NCI-H1105 (cell line): ENCODE results near the gene FLNB.
"Not testable (repeated sequence)": the region's sequence is repeated elsewhere in the genome, so short reads cannot be mapped to it uniquely, and the experiment has no call there.

Source experiments
- DNase-seq: peaks from one replicate; lab custom pipeline; 2025; lab: John Stamatoyannopoulos, UW

The FLNB gene

DNA sequence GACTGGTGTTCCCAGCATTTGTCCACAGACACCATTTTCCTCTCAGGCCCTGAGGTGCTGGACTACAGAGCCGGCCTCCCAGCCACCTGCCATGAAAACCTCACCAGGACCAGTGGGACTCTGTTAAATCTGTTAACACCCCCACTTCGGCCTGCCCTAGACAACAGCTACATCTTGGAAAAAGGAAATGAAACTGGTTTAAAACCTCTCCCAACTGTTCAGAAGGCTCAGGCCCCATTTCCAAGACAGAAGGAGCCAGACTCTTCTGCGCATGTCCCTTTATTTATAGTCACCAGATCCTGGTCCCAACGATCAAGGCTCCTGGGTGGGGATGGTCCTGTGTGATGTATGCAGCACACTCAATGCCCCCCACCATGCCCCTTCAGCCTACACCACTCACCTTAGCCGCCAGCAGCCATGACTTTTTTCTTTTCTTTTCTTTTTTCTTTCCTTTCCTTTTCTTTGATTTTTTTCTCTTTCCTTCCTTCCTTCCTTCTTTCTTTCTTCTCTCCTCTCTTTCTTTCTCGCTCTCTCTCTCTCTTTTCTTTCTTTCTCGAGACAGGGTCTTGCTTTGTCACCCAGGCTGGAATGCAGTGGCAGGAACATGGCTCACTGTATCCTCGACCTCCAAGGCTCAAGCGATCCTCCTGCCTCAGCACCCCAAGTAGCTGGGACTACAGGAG, 25.5 kb upstream of the FLNB start:
- no peak for DNase-seq

DNA sequence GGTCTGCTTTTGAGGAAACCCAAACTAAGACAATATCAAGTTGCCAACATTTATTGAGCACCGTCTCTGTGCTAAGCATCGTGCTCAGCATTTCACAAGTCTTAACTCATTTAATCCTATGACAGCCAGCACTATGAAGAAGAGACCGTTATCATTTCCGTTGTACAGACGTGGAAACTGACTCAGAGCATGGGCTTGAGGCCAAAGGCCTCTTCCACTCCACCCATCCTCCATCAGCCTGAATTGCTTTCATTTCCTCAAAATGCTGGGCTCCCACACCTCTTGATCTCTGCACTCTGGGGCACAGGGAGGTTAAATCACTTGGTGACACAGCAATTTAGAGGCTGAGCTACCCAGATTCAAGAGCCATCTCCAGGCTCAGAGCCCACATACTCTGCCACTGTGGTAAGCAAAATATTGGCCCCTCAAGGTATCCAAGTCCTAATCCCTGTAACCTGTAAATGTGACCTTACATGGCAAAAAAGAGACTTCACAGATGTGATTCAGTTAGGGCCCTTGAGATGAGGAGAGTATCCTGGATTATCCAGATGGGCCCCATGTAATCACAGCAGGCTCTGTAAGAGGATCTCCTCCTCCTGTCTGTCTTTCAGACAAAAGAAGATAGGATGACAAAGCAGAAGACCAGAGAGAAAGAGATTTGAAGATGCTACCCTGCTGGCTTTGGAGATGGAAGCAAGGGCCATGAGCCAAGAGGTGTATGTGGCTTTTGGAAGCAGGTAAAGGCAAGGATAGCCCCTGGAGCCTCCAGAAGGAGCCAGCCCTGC, 24.3 kb upstream of the FLNB start:
- DNase-seq = no peak

DNA sequence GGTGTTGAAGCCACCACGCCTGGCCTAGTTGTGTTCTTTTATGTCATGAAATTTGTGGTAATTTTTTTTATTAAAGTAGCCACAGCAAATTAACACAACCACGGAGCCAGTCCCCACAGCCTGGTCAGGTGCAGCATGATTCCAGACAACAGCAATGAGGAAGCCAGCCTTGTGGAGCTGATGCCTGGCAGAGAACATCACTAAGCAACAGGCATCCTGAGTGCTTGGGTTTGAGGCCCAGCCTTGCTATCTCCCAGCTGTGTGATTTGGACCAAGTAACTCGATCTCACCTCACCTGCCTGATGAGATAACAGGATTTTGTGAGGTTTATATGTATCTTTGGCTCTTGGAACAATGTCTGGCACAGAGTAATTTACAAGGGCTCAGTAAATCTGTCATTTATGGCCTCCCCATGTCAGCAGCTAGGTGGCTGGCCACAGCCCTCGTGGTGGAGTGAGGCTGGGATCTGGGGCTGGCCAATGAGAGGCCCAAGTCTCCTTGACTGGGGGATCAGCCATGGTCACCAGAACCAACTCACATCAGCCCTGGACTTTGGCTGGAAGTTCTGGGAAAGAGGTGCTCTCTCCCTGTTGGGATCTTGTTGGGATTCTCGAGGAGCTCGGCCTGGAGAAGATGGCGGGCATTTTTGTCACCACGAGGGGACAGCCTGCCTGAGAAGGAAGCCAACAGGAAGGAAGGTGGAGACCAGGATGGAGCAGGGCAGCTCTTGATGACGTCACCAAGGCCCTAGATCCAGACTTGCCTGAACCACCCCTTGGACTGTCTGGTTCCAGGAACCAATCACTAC, 22.8 kb upstream of the FLNB start:
- DNase-seq = no peak

DNA sequence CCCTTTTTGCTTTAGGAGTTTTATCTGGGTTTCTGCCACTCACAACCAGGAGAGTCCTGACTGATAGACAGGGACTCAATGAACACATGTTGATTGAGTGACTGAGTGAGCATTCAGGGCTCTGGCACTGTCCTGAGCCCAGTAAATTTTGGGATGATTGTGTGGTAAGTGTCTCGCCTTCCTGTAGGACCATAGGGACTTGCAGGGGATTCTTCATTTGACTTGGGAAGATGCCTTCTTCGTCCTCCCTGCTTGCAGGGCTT, 22.3 kb upstream of the FLNB start:
- no peak for DNase-seq

DNA sequence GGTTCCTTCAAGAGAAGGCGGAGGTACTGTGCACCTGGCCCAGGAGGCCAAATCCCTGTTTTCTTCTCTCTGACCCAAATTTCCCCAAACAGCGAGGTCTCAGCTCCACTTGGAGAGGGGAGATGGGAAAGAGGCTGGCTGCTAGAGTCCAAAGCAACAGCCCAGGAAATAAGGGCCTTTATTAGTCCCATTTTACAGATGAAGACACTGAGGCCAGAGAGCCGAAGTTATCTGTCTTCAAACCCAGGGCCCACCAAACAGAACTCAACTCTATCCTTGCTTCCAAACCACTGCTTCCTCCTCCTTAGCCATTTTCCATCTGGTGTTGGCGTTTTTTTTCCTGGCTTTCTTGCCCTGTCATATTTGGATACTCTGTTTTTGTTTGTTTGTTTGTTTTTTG, 22.0 kb upstream of the FLNB start:
- DNase-seq = no peak

DNA sequence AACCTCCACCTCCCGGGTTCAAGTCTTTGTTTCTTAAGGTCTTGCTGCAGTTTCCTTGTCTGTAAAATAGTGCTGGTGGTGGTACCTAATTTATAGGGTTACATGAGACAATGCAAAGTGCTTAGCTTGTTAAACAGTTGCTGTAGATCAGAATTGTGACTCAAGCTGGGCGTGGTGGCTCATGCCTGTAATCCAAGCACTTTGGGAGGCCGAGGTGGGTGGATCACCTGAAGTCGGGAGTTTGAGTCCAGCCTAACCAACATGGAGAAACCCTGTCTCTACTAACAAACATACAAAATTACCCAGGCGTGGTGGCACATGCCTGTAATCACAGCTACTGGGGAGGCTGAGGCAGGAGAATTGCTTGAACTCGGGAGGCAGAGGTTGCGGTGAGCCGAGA, 19.0 kb upstream of the FLNB start:
- DNase-seq = not testable (repeated sequence)

DNA sequence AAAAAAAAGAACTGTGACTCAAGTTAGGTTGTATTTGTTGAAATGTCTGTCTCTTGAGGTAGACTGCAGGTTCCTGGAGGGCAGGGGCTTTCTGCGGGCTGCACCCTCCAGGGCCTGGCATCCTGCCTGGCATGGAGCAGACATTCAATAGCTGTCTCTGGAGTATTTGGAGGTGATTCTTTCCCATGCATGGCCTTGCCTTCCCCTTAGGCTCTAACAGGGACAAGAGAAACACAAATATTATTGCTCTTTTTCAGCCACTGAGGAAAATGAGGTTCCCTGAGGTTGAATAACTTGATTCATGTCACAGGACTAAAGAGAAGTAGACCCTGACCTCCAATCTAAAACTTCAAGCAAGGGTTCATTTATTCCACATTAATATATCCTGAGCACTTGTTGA, 18.6 kb upstream of the FLNB start:
- no peak for DNase-seq

DNA sequence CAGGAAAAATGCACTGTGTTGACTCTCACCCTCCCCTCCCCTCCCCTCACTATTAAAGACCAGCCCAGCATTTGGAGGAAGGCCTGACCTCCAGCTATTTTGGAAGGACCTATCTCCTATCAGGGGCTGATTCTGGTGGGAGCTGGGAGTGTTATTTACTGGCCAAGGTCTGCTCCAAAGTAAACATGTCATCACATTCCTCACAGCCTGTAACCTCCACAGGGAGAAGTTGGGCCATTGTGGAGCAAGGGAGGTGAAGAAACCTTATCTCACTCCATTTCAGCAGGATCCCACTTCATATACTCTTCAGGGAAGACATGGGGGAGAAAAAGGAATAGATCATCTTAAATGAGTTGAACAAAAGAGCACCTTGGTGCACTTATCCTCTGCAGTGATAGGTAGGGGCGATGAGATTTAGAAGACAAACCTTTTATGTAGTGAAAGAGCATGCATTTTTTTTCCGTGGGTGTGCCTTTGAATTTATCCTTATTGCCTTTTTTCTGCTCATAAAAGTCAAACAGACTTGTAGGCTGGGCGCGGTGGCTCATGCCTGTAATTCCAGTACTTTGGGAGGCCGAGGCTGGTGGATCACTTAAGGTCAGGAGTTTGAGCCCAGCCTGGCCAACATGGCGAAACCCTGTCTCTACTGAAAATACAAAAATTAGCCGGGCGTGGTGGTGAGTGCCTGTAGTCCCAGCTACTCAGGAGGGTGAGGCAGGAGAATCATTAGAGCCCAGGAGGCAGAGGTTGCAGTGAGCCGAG, 15.6 kb upstream of the FLNB start:
- DNase-seq = no peak

DNA sequence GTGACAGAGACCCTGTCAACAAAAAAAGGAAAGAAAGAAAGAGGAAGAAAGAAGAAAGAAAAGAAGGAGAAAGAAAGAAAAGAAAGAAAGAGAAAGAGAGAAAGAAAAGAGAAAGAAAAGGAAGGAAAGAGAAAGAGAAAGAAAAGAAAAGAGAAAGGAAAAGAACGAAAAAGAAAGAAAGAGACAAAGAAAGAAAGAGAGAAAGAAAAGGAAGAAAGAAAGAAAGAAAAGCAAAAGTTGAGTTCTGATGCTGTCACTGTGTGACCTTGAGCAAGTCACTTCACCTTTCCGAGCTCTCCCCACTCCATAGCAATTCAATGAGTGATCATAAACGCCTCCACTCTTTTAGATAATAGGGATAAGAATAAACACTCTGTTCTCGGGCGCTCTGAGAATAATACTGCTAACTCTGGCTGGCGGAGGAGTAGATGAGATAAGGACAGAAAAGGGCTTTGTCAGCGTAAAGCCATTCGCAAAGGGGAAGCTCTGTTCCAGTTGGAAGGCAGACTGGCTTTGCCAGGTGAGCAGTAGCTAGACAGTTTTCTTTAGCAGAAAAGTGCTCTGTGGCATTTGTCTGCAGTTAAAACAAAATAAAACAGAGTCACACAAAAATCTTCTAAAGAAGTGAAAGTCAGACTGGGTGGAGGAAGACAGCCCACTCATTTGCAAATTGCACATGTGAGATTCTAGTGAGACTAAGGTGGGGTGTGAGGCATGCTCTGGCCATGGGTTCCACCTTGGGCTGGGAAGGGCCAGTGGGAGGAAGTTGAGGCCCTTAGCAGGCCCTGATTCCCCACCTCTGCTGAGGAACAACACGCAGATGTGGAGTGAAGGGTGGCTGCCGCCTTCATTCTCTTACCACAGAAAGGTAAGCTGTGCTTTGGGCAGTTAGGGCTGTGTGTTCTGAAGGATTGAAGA, 9.6 kb upstream of the FLNB start:
- DNase-seq = no peak

DNA sequence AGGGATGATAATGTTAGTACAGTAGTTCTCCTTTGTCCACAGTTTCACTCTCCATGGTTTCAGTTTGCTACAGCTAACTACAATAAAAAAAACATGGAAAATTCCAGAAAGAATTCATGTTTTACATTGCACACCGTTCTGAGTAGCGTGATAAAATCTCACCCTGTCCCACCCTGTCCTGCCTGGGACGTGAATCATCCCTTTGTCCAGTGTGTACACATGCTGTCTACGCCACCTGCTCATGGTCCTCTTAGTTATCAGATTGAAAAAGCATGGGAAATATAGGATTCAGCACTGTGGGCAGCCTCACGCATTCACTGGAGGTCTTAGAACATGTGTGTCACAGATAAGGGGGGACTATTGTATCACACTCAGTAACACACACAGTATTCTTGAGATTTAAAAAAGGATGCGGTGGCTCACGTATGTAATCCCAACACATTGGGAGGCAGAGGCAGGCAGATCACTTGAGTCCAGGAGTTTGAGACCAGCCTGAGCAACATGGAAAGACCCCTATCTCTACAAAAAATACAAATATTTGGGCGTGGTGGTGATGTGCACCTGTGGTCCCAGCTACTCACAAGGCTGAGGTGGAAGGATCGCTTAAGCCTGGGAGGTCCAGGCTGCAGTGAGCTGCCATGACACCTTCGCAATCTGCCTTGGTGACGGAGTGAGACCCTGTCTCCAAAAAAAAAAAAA, 8.7 kb upstream of the FLNB start:
- no peak for DNase-seq

DNA sequence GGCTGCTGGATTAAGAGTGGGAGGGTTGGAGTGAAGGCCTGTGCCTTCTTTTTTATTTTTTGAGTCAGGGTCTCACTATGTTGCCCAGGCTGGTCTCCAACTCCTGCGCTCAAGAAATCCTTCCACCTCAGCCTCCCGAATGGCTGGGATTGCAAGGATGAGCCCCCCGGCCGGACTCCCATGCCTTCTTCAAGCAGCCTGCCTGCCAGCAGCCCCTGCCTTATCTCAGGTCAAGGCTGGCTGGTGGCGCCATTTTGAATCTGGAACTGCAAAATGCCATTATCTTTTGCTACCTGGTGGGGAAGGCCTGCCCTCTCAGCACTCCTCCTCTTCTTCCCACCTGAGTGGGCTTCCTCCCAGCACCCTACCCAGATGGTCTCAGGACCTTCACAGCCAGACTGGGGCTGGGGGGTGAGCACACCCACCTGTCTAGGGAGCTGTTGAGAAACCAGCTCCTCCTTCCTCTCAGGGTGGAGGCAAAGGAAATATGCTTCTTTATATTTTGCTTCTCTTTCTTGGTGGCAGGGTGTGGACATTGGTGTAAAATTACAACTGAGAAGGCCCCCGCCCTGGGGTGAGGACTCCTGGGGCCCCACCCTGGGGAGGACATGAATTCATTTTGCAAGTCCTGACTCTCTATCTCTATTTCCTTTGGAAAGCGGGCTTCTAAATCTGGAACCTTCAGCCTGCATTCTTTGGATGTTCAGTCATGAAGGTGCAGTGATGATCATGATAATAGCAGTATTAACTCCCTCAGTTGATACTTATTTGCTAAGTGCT, 7.7 kb upstream of the FLNB start:
- DNase-seq = no peak

DNA sequence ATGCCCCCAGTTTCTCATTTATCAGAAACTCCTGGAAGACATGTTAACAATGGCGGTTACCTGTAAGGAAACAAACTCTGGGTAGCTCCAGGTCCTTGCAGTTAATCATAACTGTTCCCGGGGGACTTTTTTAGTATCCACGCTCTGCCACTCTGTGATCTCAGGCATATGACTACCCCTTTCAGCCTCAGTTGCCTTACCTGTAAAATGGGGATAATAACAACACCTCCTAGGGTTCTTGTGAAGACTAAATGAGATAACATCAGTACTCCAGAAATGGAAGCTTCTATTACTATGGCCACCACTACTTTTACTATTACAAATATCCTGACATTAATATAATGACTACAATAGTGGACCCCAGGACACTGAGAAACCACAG, 7.1 kb upstream of the FLNB start:
- DNase-seq = no peak

DNA sequence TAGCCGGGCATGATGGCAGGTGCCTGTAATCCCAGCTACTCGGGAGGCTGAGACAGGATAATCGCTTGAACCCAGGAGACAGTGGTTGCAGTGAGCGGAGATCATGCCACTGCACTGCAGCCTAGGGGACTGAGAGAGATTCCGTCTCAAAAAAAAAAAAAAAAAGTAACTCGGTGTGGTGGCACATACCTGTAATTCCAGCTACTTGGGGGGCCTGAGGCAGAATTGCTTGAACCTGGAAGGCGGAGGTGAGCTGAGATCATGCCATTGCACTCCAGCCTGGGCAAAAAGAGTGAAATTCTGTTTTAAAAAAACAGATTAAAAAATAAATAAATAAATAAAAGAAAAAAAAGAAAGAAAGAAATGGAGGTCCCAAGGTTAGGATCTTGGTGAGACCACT, 6.2 kb upstream of the FLNB start:
- DNase-seq = no peak

DNA sequence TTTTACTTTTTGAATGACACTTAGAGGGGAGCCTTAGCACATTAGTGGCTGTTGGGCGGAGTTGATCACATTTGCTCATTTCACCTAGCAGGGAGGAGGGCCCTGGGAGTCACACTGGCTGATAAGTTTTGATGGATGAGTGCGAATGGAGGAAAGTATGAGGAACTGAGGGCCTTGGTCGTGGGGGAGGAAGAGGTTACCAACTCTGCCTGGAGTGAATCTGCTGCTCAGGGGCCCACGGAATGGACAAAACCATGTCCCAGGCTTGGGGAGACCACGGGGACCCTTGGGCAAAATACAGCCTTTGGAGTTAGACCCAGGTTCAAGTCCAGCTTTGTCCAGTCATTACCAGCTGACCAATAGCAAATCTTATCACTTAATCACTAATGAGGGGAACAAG, 5.1 kb upstream of the FLNB start:
- DNase-seq = no peak

DNA sequence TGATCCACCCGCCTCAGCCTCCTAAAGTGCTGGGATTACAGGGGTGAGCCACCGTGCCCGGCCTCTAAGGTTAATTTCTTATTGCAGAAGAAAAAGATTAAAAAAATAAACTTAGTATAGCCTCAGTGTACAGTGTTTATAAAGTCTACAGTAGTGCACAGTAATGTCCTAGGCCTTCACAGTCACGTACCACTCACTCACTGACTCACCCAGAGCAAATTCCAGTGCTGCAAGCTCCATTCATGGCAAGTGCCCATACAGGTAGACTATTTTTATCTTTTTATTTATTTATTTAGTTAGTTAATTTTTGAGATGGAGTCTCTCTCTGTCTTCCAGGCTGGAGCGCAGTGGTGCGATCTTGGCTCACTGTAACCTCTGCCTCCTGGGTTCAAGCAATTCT, 3.2 kb upstream of the FLNB start:
- no peak for DNase-seq

DNA sequence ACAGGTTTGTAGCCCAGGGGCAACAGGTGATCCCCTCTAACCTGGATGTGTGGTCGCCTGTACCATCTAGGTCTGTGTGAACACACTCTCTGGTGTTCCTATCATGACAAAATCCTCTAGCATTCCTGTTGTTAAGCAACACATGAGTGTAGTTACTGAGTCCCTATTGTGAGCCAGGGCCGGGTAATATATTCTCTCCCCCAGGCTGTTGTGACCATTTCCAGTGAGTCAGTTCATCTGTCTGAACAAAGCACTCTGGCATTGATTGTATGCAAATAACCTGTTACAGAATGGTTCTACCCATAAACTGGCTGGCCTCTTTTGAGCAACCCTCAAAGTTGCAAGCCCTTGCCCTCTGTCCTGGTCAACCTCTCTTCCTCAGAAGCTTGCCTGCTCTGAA, 2.6 kb upstream of the FLNB start:
- no peak for DNase-seq

DNA sequence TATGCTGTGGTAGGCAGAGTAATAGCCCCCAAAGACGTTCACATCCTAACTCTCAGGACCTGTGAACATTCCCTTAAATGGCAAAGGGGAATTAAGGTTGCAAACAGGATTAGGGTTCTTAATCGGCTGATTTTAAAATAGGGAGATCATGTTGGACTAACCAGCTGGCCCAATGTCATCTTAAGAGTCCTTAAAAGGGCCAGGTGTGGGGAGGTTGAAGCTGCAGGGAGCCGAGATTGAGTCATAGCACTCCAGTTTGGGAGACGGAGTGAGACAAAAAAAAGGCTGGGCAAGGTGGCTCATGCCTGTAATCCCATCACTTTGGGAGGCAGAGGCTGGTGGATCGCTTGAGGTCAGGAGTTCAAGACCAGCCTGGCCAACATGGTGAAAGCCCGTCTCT, 1.6 kb upstream of the FLNB start:
- no peak for DNase-seq

DNA sequence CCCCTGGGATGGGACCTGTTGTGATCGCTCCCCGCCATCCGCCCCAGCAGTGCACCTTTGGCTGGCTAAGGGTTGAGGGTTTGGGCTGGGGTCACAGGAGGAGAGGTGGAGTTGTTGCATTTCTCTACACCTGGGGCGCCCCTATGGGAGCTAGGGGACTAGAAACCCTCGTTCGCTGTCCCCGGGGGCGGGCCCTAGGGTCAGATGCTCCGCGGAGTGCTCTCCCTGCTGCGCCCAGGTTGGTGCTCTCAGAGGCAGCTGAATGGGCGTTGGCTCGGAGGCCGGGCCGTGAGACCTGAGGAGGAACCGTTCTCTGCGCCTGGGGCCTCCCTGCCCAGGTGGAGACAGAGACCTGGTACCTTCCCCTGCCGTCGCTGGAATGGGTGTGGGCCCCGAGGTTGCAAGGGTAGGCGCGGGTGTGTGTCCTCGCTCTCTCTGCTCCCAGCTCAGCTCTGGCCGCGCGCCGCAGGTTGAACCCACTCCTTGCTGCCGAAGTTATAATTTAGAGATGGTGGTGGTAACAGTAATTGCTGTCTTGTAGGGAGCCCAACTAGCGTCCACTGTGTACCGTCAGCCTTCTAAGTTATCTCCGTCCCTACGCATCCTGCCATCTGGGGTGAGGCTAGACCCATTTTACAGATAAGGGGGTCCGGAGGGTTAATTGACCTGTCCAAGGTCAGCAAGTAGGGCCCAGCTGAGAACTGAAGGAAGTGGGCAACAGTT, 965 bp downstream of the FLNB start:
- no peak for DNase-seq

DNA sequence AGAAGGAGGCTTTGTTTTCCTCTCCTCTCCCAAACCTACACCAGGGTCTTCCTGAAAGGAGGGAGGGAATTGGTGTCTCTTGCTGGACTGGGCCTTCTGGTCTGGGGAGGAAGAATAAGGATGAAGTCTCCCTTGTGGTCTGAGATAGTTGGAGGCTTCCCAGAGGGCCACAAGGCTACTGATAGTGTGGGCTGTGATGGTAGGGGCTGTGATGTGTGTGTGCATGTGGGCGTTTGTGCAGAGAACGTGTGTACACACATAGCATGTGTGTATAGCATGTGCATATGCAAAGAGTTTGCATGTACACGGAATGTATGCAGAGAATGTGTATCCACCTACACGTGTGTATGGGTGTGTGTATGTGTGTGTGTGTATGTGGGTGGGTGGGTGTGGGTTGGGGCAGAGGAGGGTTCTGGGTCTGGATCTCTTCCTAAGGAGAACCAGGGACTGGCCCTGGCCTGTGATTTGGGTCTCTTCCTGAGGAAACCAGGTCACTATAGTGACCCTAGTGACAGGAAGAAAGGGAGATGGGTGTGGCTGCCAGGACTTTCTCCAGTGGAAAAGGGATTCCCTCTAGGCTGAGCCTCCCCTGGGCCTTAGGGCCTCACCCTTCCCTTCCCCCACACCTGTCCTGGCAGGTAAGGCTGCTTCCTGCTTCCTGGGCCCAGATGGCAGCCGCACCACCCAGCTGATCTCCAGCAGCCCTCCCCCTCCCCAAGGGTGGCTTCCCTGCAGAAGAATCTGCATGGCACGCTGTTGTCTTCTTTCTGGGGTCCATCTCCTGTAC, 1.7 kb downstream of the FLNB start:
- no peak for DNase-seq
